SU-DHL-6 (cell line): Measurements from ENCODE around the gene SUCO.

Source experiments
- H2AFZ ChIP-seq: fragments of 200-600 bp; sonication (generic); 2 replicates; pipeline ENCODE4 v1.6.1; 2014; ENCODE audit warnings: low read depth, mild to moderate bottlenecking, moderate library complexity, mixed read lengths, antibody characterized with exemption, low read length; ENCODE audit not compliant: severe bottlenecking
- H3F3A ChIP-seq: fragments of 200-600 bp; shearing (Covaris generic); 2 replicates; pipeline ENCODE4 v1.6.0; 2016; ENCODE audit warnings: antibody characterized with exemption, mild to moderate bottlenecking; ENCODE audit not compliant: insufficient read depth
- H3K27ac ChIP-seq: fragments of 200-600 bp; sonication (generic); 2 replicates; pipeline ENCODE4 v1.5.1; 2016; ENCODE audit warnings: low read depth, mild to moderate bottlenecking, low read length, moderate library complexity, mixed read lengths
- H3K27me3 ChIP-seq: fragments of 200-600 bp; sonication (generic), shearing (Covaris generic); 2 replicates; pipeline ENCODE4 v1.6.0; 2014; ENCODE audit warnings: mild to moderate bottlenecking, low read length
- H3K36me3 ChIP-seq: fragments of 200-600 bp; sonication (generic); 2 replicates; pipeline ENCODE4 v1.6.1; 2014; ENCODE audit warnings: mild to moderate bottlenecking, low read length, mixed read lengths
- H3K4me2 ChIP-seq: fragments of 300-600, 200-600 bp; shearing (Covaris generic), sonication (generic); 2 replicates; pipeline ENCODE4 v1.6.0; 2014; ENCODE audit warnings: low read length, low read depth, mild to moderate bottlenecking; ENCODE audit not compliant: poor library complexity, severe bottlenecking
- H3K4me3 ChIP-seq: fragments of 200-600 bp; sonication (generic); 2 replicates; pipeline ENCODE4 v1.5.1; 2014; ENCODE audit warnings: antibody characterized with exemption, low read length, mild to moderate bottlenecking, mixed read lengths; ENCODE audit not compliant: insufficient read depth, poor library complexity, severe bottlenecking
- H3K79me2 ChIP-seq: fragments of 200-600 bp; sonication (generic); 2 replicates; pipeline ENCODE4 v1.6.1; 2014; ENCODE audit warnings: mild to moderate bottlenecking, low read length, moderate library complexity; ENCODE audit not compliant: insufficient read depth
- H3K9ac ChIP-seq: fragments of 200-600 bp; sonication (generic); 2 replicates; pipeline ENCODE4 v1.7.0; 2014; ENCODE audit warnings: mild to moderate bottlenecking, low read length
- H3K9me2 ChIP-seq: fragments of 200-600 bp; sonication (generic); replicated peaks from 2 replicates; pipeline ENCODE4 v1.6.1; 2014; ENCODE audit warnings: low read length; ENCODE audit not compliant: insufficient read depth
- H3K9me3 ChIP-seq: fragments of 200-600 bp; sonication (generic); 2 replicates; pipeline ENCODE4 v1.6.1; 2014; ENCODE audit warnings: low read length, mixed read lengths; ENCODE audit not compliant: insufficient read depth
- H4K20me1 ChIP-seq: fragments of 200-600 bp; sonication (generic); 2 replicates; pipeline ENCODE4 v1.6.1; 2014; ENCODE audit warnings: low read depth, mild to moderate bottlenecking, antibody characterized with exemption, low read length, moderate library complexity, mixed read lengths
- CTCF ChIP-seq: fragments of 200-600 bp; sonication (generic); IDR thresholded peaks from one replicate; pipeline ENCODE4 v1.5.1; 2017; ENCODE audit warnings: antibody characterized with exemption, mild to moderate bottlenecking, low read length, moderate library complexity; ENCODE audit not compliant: insufficient read depth, poor library complexity, severe bottlenecking
- EZH2phosphoT487 ChIP-seq: fragments of 200-600 bp; sonication (generic), shearing (Covaris generic); conservative IDR thresholded peaks from 2 replicates; pipeline ENCODE4 v1.6.1; 2018; ENCODE audit warnings: mild to moderate bottlenecking, antibody characterized with exemption, low read length, moderate library complexity, mixed read lengths

The SUCO gene

DNA sequence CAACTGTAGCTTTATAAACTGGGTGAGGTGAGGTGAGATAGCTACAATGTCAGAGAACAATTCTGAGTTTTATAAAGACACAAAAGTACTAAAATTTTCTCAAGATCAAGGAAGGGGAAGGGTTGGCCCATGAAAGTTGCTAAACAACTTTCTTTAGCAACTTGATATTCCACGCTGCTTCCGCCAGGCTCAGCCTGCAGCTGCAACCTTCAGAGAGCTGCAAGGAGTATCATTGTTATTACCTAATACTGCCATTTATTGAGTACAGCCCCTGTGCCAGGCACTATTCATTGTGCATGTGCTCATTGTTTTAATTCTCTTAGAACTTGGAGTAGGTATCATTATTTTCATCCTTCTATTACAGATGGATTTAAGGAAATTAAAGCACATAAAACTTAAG lies 34.1 kb upstream of the SUCO start:
- no peaks in the 10 kb centered on the region for H3K79me2 ChIP-seq
- no peak overlapping the region for H3K4me3 ChIP-seq
- H3K9ac ChIP-seq = no peak overlapping the region
- no peaks in the 10 kb centered on the region for H3K27me3 ChIP-seq
- no peak overlapping the region for H2AFZ ChIP-seq
- no peaks in the 10 kb centered on the region for H3K36me3 ChIP-seq
- H3K9me3 ChIP-seq = no peaks in the 10 kb centered on the region
- TF ChIP-seq EZH2phosphoT487 = no peak
- no peak for TF ChIP-seq CTCF
- no peaks in the 10 kb centered on the region for H3F3A ChIP-seq
- H4K20me1 ChIP-seq = no peaks in the 10 kb centered on the region
- no peak overlapping the region for H3K27ac ChIP-seq
- no peak overlapping the region for H3K4me2 ChIP-seq
- H3K9me2 ChIP-seq = no peaks in the 10 kb centered on the region

- H3K36me3 ChIP-seq = no peaks in the 10 kb centered on the region
- H2AFZ ChIP-seq = no peak overlapping the region
- no peaks in the 10 kb centered on the region for H3K9me2 ChIP-seq
- H3K9ac ChIP-seq = no peak overlapping the region
- TF ChIP-seq CTCF (no peak), EZH2phosphoT487 (no peak)
- H3K4me2 ChIP-seq = no peak overlapping the region
- H3F3A ChIP-seq = no peaks in the 10 kb centered on the region
- no peaks in the 10 kb centered on the region for H3K79me2 ChIP-seq
- H4K20me1 ChIP-seq = no peaks in the 10 kb centered on the region
- no peak overlapping the region for H3K4me3 ChIP-seq
- no peaks in the 10 kb centered on the region for H3K9me3 ChIP-seq
- H3K27ac ChIP-seq = no peak overlapping the region
- no peaks in the 10 kb centered on the region for H3K27me3 ChIP-seq
These were observed 33.3 kb upstream of the SUCO start for GRCh38 chr1:172499636-172500141.

- H3K36me3 ChIP-seq = no peaks in the 10 kb centered on the region
- TF ChIP-seq CTCF (no peak), EZH2phosphoT487 (no peak)
- H3K79me2 ChIP-seq = no peaks in the 10 kb centered on the region
- no peak overlapping the region for H2AFZ ChIP-seq
- H3K4me3 ChIP-seq = no peak overlapping the region
- H3K9me3 ChIP-seq = no peaks in the 10 kb centered on the region
- H3K27ac ChIP-seq = no peak overlapping the region
- H3K27me3 ChIP-seq = no peaks in the 10 kb centered on the region
- H3K9ac ChIP-seq = no peak overlapping the region
- no peaks in the 10 kb centered on the region for H3K9me2 ChIP-seq
- H3K4me2 ChIP-seq = no peak overlapping the region
- no peaks in the 10 kb centered on the region for H4K20me1 ChIP-seq
- H3F3A ChIP-seq = no peaks in the 10 kb centered on the region
These were observed 32.7 kb upstream of the SUCO start for GRCh38 chr1:172500207-172500606.
